ENCODE measurements around the gene LRP4.

Gene LRP4

GRCh38 chr11:46905806-46906205 lies 12.5 kb downstream of the LRP4 start:
- Histone ChIP-seq H3K4me3 (replicated peaks; ENCODE audit: insufficient read depth, low read length) (no peak overlapping the region), H3K27me3 (ENCODE audit: insufficient read depth, poor library complexity, severe bottlenecking) (no peaks in the 10 kb centered on the region), H3K27ac (replicated peaks) (no peak overlapping the region)
- TF ChIP-seq REST (IDR thresholded peaks at IDR 0.05; ENCODE audit: insufficient replicate concordance, low read depth) (no peak), CTCF (IDR thresholded peaks at IDR 0.05; ENCODE audit: insufficient read depth, low read length) (no peak), GABPA (IDR thresholded peaks at IDR 0.05; ENCODE audit: low read depth) (no peak), POLR2AphosphoS5 (IDR thresholded peaks at IDR 0.05; ENCODE audit: low read depth) (no peak), SPI1 (IDR thresholded peaks at IDR 0.05; ENCODE audit: borderline replicate concordance, low read depth) (no peak)
- no peak for DNase-seq (ENCODE audit: low read depth in 1 of 2, low spot score in 1 of 2)

GRCh38 chr11:46903846-46904245 lies 14.5 kb downstream of the LRP4 start:
- Histone ChIP-seq H3K27me3 (ENCODE audit: insufficient read depth, poor library complexity, severe bottlenecking) (no peaks in the 10 kb centered on the region), H3K4me3 (replicated peaks; ENCODE audit: insufficient read depth, low read length) (no peak overlapping the region), H3K27ac (replicated peaks) (no peak overlapping the region)
- TF ChIP-seq CTCF (IDR thresholded peaks at IDR 0.05; ENCODE audit: insufficient read depth, low read length) (no peak), REST (IDR thresholded peaks at IDR 0.05; ENCODE audit: insufficient replicate concordance, low read depth) (no peak), POLR2AphosphoS5 (IDR thresholded peaks at IDR 0.05; ENCODE audit: low read depth) (no peak), GABPA (IDR thresholded peaks at IDR 0.05; ENCODE audit: low read depth) (no peak), SPI1 (IDR thresholded peaks at IDR 0.05; ENCODE audit: borderline replicate concordance, low read depth) (no peak)
- no peak for DNase-seq (ENCODE audit: low read depth in 1 of 2, low spot score in 1 of 2)

- TF ChIP-seq POLR2AphosphoS5 (IDR thresholded peaks at IDR 0.05; ENCODE audit: low read depth), result no peak
- TF ChIP-seq CTCF (IDR thresholded peaks at IDR 0.05; ENCODE audit: insufficient read depth, low read length), result no peak
- TF ChIP-seq GABPA (IDR thresholded peaks at IDR 0.05; ENCODE audit: low read depth), result no peak
- no peak overlapping the region for H3K27ac ChIP-seq (replicated peaks)
- H3K27me3 ChIP-seq (ENCODE audit: insufficient read depth, poor library complexity, severe bottlenecking), result no peaks in the 10 kb centered on the region
- DNase-seq (ENCODE audit: low read depth in 1 of 2, low spot score in 1 of 2), result no peak
- no peak overlapping the region for H3K4me3 ChIP-seq (replicated peaks; ENCODE audit: insufficient read depth, low read length)
Observed at GRCh38 chr11:46902694-46903093, 15.7 kb downstream of the LRP4 start.

- TF ChIP-seq REST (IDR thresholded peaks at IDR 0.05; ENCODE audit: insufficient replicate concordance, low read depth) (no peak), POLR2AphosphoS5 (IDR thresholded peaks at IDR 0.05; ENCODE audit: low read depth) (no peak), GABPA (IDR thresholded peaks at IDR 0.05; ENCODE audit: low read depth) (no peak), SPI1 (IDR thresholded peaks at IDR 0.05; ENCODE audit: borderline replicate concordance, low read depth) (no peak), CTCF (IDR thresholded peaks at IDR 0.05; ENCODE audit: insufficient read depth, low read length) (no peak)
- no peak for DNase-seq (ENCODE audit: low read depth in 1 of 2, low spot score in 1 of 2)
- Histone ChIP-seq H3K4me3 (replicated peaks; ENCODE audit: insufficient read depth, low read length) (no peak overlapping the region), H3K27ac (replicated peaks) (no peak overlapping the region), H3K27me3 (ENCODE audit: insufficient read depth, poor library complexity, severe bottlenecking) (no peaks in the 10 kb centered on the region)
Observed at GRCh38 chr11:46901156-46901555, 17.2 kb downstream of the LRP4 start.
